Lower leg skin (tissue), 3 donors: Measurements from ENCODE around the gene KIAA0513.

Experiments used
- POLR2A ChIP-seq, 2 donors: fragments of 450-650 bp; IDR thresholded peaks; one replicate each; pipeline ENCODE4 v1.6.1; 2016 to 2017; ENCODE audit warnings: antibody characterized with exemption in 2 of 2, mild to moderate bottlenecking in 1 of 2, moderate library complexity in 1 of 2
- TF ChIP-seq, protein P1 (sequence below), 3 donors: fragments of 450-650 bp; IDR thresholded peaks; one replicate each; pipeline ENCODE4 v1.5.1; 2016; ENCODE audit warnings: antibody characterized with exemption in 3 of 3, mild to moderate bottlenecking in 3 of 3, moderate library complexity in 2 of 3

DNA sequence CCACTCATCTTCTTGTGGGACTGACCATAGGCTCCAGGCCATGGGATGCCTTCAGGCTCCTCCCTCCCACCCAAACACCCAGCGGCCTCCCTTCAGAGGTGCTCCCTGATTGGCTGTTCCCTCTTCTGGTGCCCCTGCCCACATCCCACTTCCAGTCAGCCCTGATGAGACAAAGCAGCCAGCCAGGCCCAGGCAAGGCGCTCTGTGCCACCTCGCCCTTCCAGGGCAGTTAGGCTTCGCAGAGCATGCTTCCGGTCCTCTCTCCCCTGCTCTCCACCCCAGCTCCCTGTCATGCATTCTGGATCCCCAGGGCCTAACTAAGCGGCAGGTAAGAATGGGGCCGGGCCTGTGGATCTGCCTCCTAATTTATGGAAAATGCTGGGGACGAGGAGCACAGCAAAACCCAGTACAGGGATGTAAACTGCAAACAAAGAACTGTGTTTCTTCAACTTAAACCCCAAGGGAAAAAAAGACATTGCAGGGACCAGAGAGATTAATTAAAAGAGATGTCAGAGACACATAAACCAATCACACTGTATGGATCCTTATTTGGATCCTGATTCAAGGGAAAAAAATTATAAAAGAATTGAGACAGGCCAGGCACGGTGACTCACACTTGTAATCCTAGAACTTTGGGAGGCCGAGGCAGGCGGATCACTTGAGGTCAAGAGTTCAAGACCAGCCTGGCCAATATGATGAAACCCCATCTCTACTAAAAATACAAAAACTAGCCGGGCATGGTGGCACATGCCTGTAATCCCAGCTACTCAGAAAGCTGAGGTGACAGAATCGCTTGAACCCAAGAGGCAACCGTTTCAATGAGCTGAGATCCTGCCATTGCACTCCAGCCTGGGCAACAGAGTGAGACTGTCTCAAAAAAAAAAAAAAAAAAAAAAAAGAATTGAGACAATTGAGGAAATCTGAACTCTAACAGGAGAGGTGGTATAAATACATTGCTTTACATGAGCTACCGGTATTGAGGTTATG lies 42.2 kb upstream of the KIAA0513 start:
- TF ChIP-seq, protein P1, sequence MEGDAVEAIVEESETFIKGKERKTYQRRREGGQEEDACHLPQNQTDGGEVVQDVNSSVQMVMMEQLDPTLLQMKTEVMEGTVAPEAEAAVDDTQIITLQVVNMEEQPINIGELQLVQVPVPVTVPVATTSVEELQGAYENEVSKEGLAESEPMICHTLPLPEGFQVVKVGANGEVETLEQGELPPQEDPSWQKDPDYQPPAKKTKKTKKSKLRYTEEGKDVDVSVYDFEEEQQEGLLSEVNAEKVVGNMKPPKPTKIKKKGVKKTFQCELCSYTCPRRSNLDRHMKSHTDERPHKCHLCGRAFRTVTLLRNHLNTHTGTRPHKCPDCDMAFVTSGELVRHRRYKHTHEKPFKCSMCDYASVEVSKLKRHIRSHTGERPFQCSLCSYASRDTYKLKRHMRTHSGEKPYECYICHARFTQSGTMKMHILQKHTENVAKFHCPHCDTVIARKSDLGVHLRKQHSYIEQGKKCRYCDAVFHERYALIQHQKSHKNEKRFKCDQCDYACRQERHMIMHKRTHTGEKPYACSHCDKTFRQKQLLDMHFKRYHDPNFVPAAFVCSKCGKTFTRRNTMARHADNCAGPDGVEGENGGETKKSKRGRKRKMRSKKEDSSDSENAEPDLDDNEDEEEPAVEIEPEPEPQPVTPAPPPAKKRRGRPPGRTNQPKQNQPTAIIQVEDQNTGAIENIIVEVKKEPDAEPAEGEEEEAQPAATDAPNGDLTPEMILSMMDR (IDR thresholded peaks at IDR 0.05) = no peak
- no peak for TF ChIP-seq POLR2A (IDR thresholded peaks at IDR 0.05)
